Measurements from ENCODE around the gene CLCN1. TPM values are rescaled to one million over a fixed set of nuclear protein-coding genes. Genes with fewer than 3 reads are reported as not detected.

Gene CLCN1
- total RNA-seq, 1 experiment from 2014 or later = 0.13 TPM

GRCh38 chr7:143394777-143395176, 78.9 kb downstream of the CLCN1 start:
- no peak overlapping the region for H3K4me2 ChIP-seq (ENCODE audit: insufficient read depth, insufficient read length, low read length)
- H2BK20ac ChIP-seq (ENCODE audit: low read depth, low read length, poor library complexity, severe bottlenecking) = no peak overlapping the region
- WGBS (ENCODE audit: extremely low coverage, insufficient read length, low lambda C conversion rate) = no CpG with 5 or more reads among the region's 6 CpGs
- Mint-ChIP-seq H3K4me3 (no peak overlapping the region), H3K4me1 (peaks cover 0 to 4% of the 10 kb centered on the region in 2 experiments; a peak in 3 of 4 replicates), H3K36me3 (ENCODE audit: insufficient read depth in 1 of 3, low read depth in 3 of 3) (peaks cover 65 to 96% (median 95%) of the 10 kb centered on the region in 3 experiments), H3K27me3 (ENCODE audit: low read depth) (peaks cover 2% of the 10 kb centered on the region), H3K9me3 (no peaks in the 10 kb centered on the region), H3K27ac (no peak overlapping the region)
- H2BK15ac ChIP-seq (ENCODE audit: low read depth, low read length) = no peak overlapping the region
- H3K23ac ChIP-seq (ENCODE audit: insufficient read length, low read depth, low read length) = no peak overlapping the region
- H3K27ac ChIP-seq (ENCODE audit: insufficient read length, low read depth, low read length) = no peak overlapping the region
- H4K91ac ChIP-seq (ENCODE audit: insufficient read length, low read depth, low read length) = no peak overlapping the region
- no peak overlapping the region for H2BK5ac ChIP-seq (ENCODE audit: insufficient read length, low read length)
- no peak overlapping the region for H3K4ac ChIP-seq (ENCODE audit: low read depth, low read length)
- TF ChIP-seq CTCF (conservative IDR thresholded peaks at IDR 0.05) = no peak
- DNase-seq = no peak
- no peaks in the 10 kb centered on the region for H3K23me2 ChIP-seq (ENCODE audit: insufficient read length, low read depth, low read length, poor library complexity, severe bottlenecking)
- H3K9me3 ChIP-seq (ENCODE audit: control insufficient read depth, low read depth, low read length) = no peaks in the 10 kb centered on the region
- H2AFZ ChIP-seq (ENCODE audit: low read length) = no peak overlapping the region
- H3T11ph ChIP-seq (ENCODE audit: low read length) = no peak overlapping the region
- H2AK5ac ChIP-seq (ENCODE audit: insufficient read length, low read length) = no peak overlapping the region
- H4K20me1 ChIP-seq (ENCODE audit: control insufficient read depth, insufficient read depth, insufficient read length) = no peaks in the 10 kb centered on the region
- no peaks in the 10 kb centered on the region for H3K79me1 ChIP-seq (ENCODE audit: insufficient read depth, low read depth, low read length, poor library complexity, severe bottlenecking)
- no peak overlapping the region for H3K9ac ChIP-seq (ENCODE audit: extremely low read depth, insufficient read length, low read length)
- no peaks in the 10 kb centered on the region for H3K79me2 ChIP-seq (ENCODE audit: insufficient read depth, low read length)
- H3K56ac ChIP-seq (ENCODE audit: insufficient read length, low read depth, low read length) = no peak overlapping the region
- H3K4me1 ChIP-seq (ENCODE audit: insufficient read depth, low read length) = no peaks in the 10 kb centered on the region
- H3K27me3 ChIP-seq (ENCODE audit: insufficient read depth, low read length) = no peaks in the 10 kb centered on the region
- H2BK12ac ChIP-seq (ENCODE audit: insufficient read length, low read depth, low read length) = no peak overlapping the region
- H2BK120ac ChIP-seq (ENCODE audit: low read depth, low read length, poor library complexity, severe bottlenecking) = no peak overlapping the region
- H3K18ac ChIP-seq (ENCODE audit: insufficient read length, low read depth, low read length) = no peak overlapping the region
- no peak overlapping the region for H4K8ac ChIP-seq (replicated peaks; ENCODE audit: insufficient read length, low read depth, low read length)
- H3K14ac ChIP-seq (ENCODE audit: insufficient read depth, low read length) = no peak overlapping the region
- H4K5ac ChIP-seq (ENCODE audit: insufficient read length, low read depth, low read length) = no peak overlapping the region
